ENCODE data around the gene CYP3A4. TPM values are rescaled to one million over a fixed set of nuclear protein-coding genes. Genes with fewer than 3 reads are reported as not detected.
"Not testable (repeated sequence)": the region's sequence is repeated elsewhere in the genome, so short reads cannot be mapped to it uniquely, and the experiment has no call there.

CYP3A4 gene
- total and polyA plus RNA-seq, 2 of the 8 experiments (the other 6 are each of a cell fraction or from before 2014, with no cell fraction given): not detected

- TF ChIP-seq TAF7 (optimal IDR thresholded peaks at IDR 0.05; ENCODE audit: borderline replicate concordance, low read depth, low read length) (no peak), CREB1 (IDR thresholded peaks at IDR 0.05) (no peak), MAFK (IDR thresholded peaks at IDR 0.05; ENCODE audit: low read depth, low read length) (no peak), HDAC6 (IDR thresholded peaks at IDR 0.05; ENCODE audit: low read depth, low read length) (no peak)
Observed at GRCh38 chr7:99805641-99806040, 21.7 kb upstream of the CYP3A4 start (continued).

- DNase-seq (ENCODE audit: low read depth in 1 of 2, low spot score in 2 of 2); H3K56ac ChIP-seq (replicated peaks; ENCODE audit: insufficient read length, low read depth, low read length); H2BK120ac ChIP-seq (replicated peaks; ENCODE audit: low read depth, low read length); H3K4ac ChIP-seq (replicated peaks; ENCODE audit: insufficient read length, low read depth, low read length); H3K79me1 ChIP-seq (ENCODE audit: low read depth, low read length); H2BK15ac ChIP-seq (ENCODE audit: low read length); H3K9ac ChIP-seq (replicated peaks in 1 of 4; ENCODE audit: extremely low read depth in 1 of 4, low read depth in 3 of 4, low read length in 3 of 4); H3K4me3 ChIP-seq (ENCODE audit: extremely low read depth in 1 of 4, insufficient read depth in 2 of 4, low read depth in 3 of 4, low read length in 4 of 4); H3K36me3 ChIP-seq (ENCODE audit: control insufficient read depth in 2 of 4, insufficient read depth in 4 of 4, low read length in 3 of 4); H3K18ac ChIP-seq (ENCODE audit: extremely low read depth, low read length); H2BK5ac ChIP-seq (ENCODE audit: low read depth, low read length); H3K79me2 ChIP-seq (ENCODE audit: control insufficient read depth in 1 of 2, insufficient read depth in 2 of 2, low read length in 2 of 2); H2BK12ac ChIP-seq (ENCODE audit: low read depth, low read length); H4K5ac ChIP-seq (ENCODE audit: insufficient read length, low read depth, low read length); H2AK5ac ChIP-seq (ENCODE audit: low read depth, low read length); H4K8ac ChIP-seq (ENCODE audit: extremely low read depth, insufficient read depth, low read length); H4K91ac ChIP-seq (replicated peaks; ENCODE audit: insufficient read length, low read length); H3K23ac ChIP-seq (ENCODE audit: insufficient read length); H3K27ac ChIP-seq (ENCODE audit: low read depth, low read length); H4K20me1 ChIP-seq (replicated peaks in 1 of 2; ENCODE audit: control insufficient read depth in 1 of 2, insufficient read depth in 2 of 2, low read length in 2 of 2); H2BK20ac ChIP-seq (ENCODE audit: low read length); CTCF ChIA-PET (ENCODE audit: partially characterized antibody); H3K23me2 ChIP-seq (ENCODE audit: low read depth, low read length); H3K4me2 ChIP-seq (ENCODE audit: insufficient read depth in 1 of 2, low read depth in 2 of 2, low read length in 2 of 2); H3K14ac ChIP-seq (ENCODE audit: insufficient read length); H2AFZ ChIP-seq (ENCODE audit: low read length); POLR2A ChIA-PET (ENCODE audit: partially characterized antibody); FAIRE-seq; H3K27me3 ChIP-seq (replicated peaks in 1 of 4; ENCODE audit: control insufficient read depth in 3 of 4, extremely low read depth in 1 of 4, insufficient read depth in 3 of 4, low read length in 3 of 4); H3K4me1 ChIP-seq (replicated peaks in 1 of 4; ENCODE audit: control insufficient read depth in 3 of 4, insufficient read depth in 4 of 4, low read length in 3 of 4): not testable (repeated sequence)
- peaks cover 12 to 20% of the 10 kb centered on the region in 2 experiments for H3K9me3 ChIP-seq (ENCODE audit: insufficient read depth in 2 of 2, low read depth in 1 of 2, low read length in 1 of 2)
- 80% methylated on average over 5 of the region's 6 CpGs; no CpG with 5 or more reads in 1 of the 2 experiments for WGBS, 2 experiments (ENCODE audit: extremely low coverage in 1 of 2, insufficient coverage in 1 of 2, insufficient read length in 1 of 2, insufficient replicate concordance in 2 of 2, low coverage in 1 of 2, low lambda C conversion rate in 2 of 2, missing lambda C conversion rate in 1 of 2)
Observed at GRCh38 chr7:99803118-99803517, 19.1 kb upstream of the CYP3A4 start.
